GM21737 (cell line): Measurements from ENCODE around the gene SLC16A10.

Experiments
- ATAC-seq: cut with Tn5 transposase; IDR thresholded peaks from one replicate; pipeline ENCODE4 v1.9.1; 2021; ENCODE audit warnings: mild to moderate bottlenecking, moderate library complexity; ENCODE audit not compliant: unreplicated experiment

SLC16A10 gene

DNA sequence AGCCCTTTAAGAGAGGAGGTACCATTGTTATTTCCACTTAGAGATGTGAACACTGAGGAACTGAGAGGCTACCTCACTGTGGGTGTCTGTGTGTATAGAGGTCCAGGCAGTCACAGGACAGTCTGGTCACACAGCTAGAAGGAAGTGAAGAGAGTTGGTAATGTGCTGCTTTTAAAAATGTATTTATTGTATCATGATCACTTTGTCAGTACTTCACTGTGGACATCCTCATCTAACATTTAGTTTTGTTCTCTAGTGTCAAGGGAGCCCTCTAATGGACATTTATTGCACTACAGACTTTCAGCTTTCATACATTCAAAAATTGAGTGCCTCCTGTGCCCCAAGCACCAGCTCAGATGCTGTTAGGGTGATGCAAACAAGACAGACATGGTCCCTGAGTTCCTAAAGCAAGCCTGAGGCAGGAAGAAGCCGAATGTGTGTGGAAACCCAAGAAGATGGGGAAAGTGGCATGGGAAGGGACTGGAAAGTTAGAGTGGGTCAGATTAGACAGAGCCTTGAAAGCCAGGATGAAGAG lies 123.0 kb downstream of the SLC16A10 start:
- ATAC-seq: no peak

- ATAC-seq: no peak
These were observed 124.2 kb downstream of the SLC16A10 start for GRCh38 chr6:111211411-111212030.

GRCh38 chr6:111212625-111213024 lies 125.3 kb downstream of the SLC16A10 start:
- ATAC-seq: no peak

DNA sequence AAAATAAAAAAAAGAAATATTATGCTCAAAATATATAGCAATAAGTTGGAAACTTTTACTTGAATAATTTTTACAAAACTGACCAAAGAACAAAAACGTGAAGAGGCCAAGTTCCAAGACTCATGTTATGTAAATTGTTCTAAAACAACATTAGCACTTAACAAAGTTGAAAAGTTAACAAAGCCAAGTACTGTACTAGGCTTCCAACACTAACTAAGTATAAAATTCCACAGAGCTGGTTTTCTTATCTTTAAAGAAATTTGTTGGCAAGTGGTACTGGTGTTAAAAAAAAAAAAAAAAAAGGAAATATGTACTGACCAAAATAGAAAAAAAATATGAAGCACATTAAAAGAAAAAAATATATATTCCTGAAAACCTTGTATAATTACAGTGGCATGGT lies 127.8 kb downstream of the SLC16A10 start:
- no peak for ATAC-seq

DNA sequence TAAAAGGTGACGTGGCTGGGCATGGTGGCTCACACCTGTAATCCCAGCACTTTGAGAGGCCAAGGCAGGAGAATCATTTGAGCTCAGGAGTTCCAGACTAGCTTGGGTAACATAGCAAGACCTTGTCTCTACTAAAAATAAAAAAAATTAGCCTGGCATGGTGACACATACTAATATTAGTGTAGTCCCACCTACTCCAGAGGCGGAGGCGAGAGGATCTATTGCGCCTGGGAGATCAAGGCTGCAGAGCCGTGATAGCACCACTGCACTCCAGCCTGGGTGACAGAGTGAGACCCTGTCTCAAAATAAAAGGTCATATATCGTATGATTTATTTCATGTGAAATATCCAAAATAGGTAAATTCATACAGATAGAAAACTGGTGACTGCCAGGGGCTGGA lies 132.5 kb downstream of the SLC16A10 start:
- ATAC-seq: no peak

GRCh38 chr6:111220383-111221031 lies 133.2 kb downstream of the SLC16A10 start:
- no peak for ATAC-seq

GRCh38 chr6:111221804-111222203 lies 134.5 kb downstream of the SLC16A10 start:
- ATAC-seq: no peak

GRCh38 chr6:111222341-111222740 lies 135.0 kb downstream of the SLC16A10 start:
- ATAC-seq: no peak

DNA sequence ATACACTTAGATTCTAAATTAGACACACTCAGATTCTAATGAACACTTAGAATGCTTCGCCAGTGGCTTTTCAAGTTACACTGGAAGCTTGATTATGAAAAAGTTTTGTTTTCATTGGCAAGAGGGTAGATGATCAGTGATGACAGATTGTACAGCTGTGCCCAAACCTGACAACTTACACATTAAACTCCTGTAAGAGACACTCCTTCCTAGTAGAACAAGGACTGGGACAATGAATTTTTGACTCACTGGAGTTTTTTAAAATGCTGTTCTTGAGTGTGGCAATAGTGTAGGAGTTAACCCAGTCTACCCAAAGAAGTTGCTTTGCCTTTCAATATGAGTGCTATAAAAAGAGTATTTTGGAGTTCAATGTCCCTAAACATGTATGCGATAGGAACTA lies 140.8 kb downstream of the SLC16A10 start:
- ATAC-seq: no peak

DNA sequence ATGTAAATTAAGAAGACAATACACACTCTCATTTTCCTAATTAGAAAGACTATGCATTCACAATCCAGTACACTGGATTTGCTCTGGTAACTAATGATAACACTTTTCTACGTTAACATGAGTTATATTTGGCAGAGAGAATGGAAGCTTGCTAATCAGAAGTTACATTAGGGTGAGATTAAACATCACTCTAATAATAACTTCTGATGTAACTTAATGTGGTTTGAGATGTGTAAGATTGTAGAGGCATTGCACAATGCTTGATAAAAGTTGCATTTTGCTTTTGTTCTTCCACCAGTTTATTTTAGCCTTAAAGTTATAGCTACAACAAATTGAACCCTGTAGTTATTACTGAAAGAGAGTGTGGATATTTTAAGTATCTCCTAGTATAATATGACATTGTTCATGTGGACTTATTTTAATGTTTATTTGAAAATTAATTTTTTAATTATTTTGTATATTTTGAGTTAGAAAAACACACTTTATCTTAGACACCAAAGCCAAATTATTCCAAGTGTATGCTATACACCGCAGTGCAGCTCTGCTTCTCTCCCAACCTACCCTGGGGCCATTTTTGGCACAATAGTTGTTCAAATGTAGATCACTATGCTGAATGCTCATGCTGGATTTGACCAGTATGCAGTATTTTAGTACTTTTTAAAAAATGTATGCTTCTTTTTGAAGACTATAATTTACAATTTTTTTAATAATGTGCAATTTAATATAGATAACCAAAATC lies 143.2 kb downstream of the SLC16A10 start:
- ATAC-seq: no peak

DNA sequence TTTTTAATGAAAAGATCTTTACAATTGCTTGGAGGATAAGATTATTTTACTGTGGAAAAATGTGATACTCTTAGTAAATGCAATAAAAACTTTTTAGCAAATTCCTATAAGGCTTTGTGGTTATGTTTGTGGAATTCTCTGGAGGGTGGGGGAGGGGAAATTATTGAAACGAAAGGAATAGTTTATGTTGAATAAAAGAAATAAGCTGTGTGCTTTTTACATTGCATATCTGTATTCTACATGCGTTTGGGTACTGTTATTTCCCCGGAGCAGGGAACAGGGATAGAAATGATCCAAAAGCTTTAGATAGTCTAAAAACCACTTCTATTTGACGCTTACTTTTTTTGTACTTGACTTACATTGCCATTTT lies 143.8 kb downstream of the SLC16A10 start:
- ATAC-seq: no peak

DNA sequence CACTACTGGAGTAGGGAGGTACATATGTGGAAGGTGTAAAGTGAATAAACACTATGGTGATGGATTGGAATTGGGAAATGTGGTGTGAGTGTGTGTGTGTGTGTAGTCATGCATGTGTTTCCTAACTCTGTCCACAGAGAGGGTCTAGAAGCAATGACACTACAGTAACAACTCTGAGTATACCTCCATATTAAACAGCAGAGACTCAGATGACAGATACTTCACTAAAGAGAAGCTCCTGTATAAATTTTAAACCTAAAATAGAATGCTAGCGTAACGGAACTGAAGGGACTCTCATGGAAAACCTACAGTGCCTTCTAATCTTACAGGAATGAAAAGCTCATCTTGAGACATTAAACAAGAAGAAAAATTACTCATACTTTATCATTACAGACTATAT lies 150.5 kb downstream of the SLC16A10 start:
- no peak for ATAC-seq

DNA sequence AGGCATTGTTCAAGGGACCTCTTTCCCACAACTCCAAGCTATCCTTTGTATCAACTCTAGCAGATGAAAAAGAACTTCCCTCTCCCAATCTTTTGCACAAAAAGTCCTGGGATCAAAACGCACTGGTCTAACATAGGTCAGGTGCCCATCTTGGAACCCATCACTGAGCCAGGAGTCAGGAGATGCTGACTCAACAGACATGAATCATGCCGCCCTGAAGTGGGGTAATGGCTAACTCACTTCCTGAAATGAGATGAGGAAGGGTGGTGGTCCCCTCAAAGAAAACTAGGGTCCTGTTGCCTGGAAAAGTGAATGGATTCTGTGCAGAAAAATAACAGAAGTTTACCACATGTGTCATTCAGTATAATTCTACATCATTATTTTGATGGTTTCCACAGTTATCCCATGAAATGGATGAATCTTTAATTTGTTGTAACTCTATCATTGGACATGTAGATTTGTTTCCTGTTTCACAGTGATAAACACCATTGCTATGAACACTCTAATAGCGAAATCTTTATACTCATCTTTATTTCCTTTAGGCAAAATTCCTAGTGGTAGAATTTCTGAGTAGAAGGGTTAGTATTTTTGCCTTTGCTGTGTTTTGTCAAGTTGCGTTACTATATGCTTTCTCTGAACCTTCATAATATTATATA lies 151.3 kb downstream of the SLC16A10 start:
- no peak for ATAC-seq

DNA sequence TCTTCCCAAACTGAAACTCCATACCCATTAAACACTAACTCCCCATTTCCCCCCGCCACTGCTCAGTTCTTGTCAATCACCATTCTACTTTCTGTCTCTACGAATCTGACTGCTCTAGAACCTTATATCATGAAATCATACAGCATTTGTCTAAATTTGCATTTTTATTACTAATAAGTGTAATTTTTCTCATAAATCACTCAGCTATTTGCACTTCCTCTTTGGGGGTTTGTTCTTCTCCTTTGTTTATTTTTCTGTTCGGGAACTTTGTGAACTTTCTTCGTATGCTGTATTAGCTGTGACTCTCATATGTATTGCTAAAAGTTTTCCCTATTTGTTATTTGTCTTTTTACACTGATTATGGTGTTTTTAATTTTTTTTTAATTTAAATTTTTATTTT lies 152.2 kb downstream of the SLC16A10 start:
- ATAC-seq: no peak

- ATAC-seq: no peak
These were observed 155.1 kb downstream of the SLC16A10 start for GRCh38 chr6:111242452-111242851.

DNA sequence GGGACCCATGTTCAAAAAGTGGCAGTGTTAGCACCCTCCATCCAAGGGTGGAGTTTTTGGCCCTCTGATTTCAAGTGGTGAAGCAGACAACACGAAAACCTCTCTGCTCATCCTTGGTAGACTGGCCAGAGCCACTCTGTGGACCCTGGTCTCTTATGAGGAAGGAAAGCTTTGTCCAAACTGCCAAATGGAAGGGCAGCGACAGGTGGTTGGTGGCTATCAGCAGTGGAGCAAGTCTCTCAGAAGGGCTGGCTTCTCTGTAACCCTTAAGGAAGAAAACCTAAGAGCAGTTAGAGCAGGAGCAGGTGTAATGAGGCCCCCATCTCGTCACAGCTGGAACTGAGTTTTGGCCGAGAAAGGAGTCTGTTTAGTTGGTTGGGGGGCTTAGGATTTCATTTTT lies 155.8 kb downstream of the SLC16A10 start:
- no peak for ATAC-seq

DNA sequence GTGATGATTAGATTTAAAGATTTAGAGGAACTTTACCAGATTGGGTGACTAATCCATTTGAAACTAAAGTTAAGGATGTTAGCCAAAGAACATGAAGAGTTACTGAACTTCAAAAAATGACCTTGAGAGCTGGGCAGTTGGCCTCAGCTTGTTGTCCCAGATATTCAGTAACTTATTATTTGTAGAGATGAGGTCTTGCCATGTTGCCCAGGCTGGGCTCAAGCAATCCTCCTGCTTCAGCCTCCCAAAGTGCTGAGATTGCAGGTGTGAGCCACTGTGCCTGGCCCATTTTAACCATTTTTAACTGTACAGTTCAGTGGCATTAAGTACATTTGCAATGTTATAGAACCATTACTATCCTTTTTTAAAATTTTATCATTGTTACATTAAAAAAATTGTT lies 161.5 kb downstream of the SLC16A10 start:
- no peak for ATAC-seq

- ATAC-seq: no peak
These were observed 163.6 kb downstream of the SLC16A10 start for GRCh38 chr6:111250791-111251354.

DNA sequence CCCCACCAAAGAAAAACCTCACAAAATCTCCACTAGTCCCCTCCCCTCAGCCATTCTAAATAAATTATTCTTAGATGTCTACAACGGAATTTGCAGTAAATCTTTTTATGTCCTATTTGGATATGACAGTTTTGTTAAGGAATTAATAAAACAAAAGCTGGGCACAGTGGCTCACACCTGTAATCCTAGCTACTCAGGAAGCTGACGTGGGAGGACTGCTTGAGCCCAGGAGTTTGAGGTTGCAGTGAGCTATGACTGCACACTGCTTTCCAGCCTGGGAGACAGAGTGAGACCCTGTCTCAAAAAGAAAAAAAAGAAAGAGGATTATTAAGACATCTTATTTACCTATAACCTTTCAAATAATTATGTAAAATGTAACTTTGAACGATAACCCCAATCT lies 165.4 kb downstream of the SLC16A10 start:
- no peak for ATAC-seq

- ATAC-seq: no peak
These were observed 166.9 kb downstream of the SLC16A10 start for GRCh38 chr6:111254004-111254778.
